H9 (cell line): ENCODE results near the gene OPN4. TPM values are rescaled to one million over a fixed set of nuclear protein-coding genes. Genes with fewer than 3 reads are reported as not detected.

Source experiments
- DNase-seq: peaks from one replicate; pipeline ENCODE4 v3.0.0-alpha.2; 2017
- H2AFZ ChIP-seq: one replicate; pipeline ENCODE4 v1.6.1; 2013; ENCODE audit warnings: mild to moderate bottlenecking, low read length, control low read depth, moderate library complexity
- H2AK5ac ChIP-seq: 2 replicates; pipeline ENCODE4 v1.6.1; 2013; ENCODE audit warnings: low read length, control low read depth, mixed read lengths; ENCODE audit not compliant: insufficient read length
- H2BK120ac ChIP-seq: one replicate; pipeline ENCODE4 v1.6.1; 2013; ENCODE audit warnings: low read depth, mild to moderate bottlenecking, low read length, control low read depth, inconsistent platforms; ENCODE audit not compliant: poor library complexity, severe bottlenecking
- H2BK12ac ChIP-seq: 2 replicates; pipeline ENCODE4 v1.6.1; 2013; ENCODE audit warnings: low read length, control low read depth, mixed read lengths, low read depth; ENCODE audit not compliant: insufficient read length
- H2BK15ac ChIP-seq: 2 replicates; pipeline ENCODE4 v1.6.1; 2013; ENCODE audit warnings: low read depth, low read length, control low read depth
- H2BK20ac ChIP-seq: one replicate; pipeline ENCODE4 v1.6.1; 2013; ENCODE audit warnings: low read depth, mild to moderate bottlenecking, low read length, control low read depth, inconsistent platforms; ENCODE audit not compliant: poor library complexity, severe bottlenecking
- H2BK5ac ChIP-seq: 2 replicates; pipeline ENCODE4 v1.6.1; 2013; ENCODE audit warnings: low read length, control low read depth, mixed read lengths; ENCODE audit not compliant: insufficient read length
- H3K14ac ChIP-seq: 2 replicates; pipeline ENCODE4 v1.6.1; 2013; ENCODE audit warnings: low read length, control low read depth; ENCODE audit not compliant: insufficient read depth
- H3K18ac ChIP-seq: 2 replicates; pipeline ENCODE4 v1.6.1; 2013; ENCODE audit warnings: low read depth, mild to moderate bottlenecking, mixed read lengths, low read length, control low read depth; ENCODE audit not compliant: insufficient read length
- H3K23ac ChIP-seq: 2 replicates; pipeline ENCODE4 v1.6.1; 2013; ENCODE audit warnings: low read length, control low read depth, mixed read lengths, low read depth; ENCODE audit not compliant: insufficient read length
- H3K23me2 ChIP-seq: 2 replicates; pipeline ENCODE4 v1.6.1; 2013; ENCODE audit warnings: low read depth, mild to moderate bottlenecking, mixed read lengths, low read length, control low read depth; ENCODE audit not compliant: insufficient read length, poor library complexity, severe bottlenecking
- H3K27ac ChIP-seq: 2 replicates; pipeline ENCODE4 v1.5.1; 2013; ENCODE audit warnings: low read length, control low read depth, mixed read lengths, low read depth; ENCODE audit not compliant: insufficient read length
- H3K27me3 ChIP-seq: 2 replicates; pipeline ENCODE4 v1.6.1; 2013; ENCODE audit warnings: low read length, control low read depth, inconsistent platforms; ENCODE audit not compliant: insufficient read depth
- H3K4ac ChIP-seq: 2 replicates; pipeline ENCODE4 v1.6.1; 2013; ENCODE audit warnings: low read depth, mild to moderate bottlenecking, control low read depth, inconsistent platforms, low read length, moderate library complexity
- H3K4me1 ChIP-seq: 2 replicates; pipeline ENCODE4 v1.6.1; 2013; ENCODE audit warnings: low read length, control low read depth, inconsistent platforms; ENCODE audit not compliant: insufficient read depth
- H3K4me2 ChIP-seq: 2 replicates; pipeline ENCODE4 v1.6.1; 2013; ENCODE audit warnings: low read length, control low read depth, mixed read lengths; ENCODE audit not compliant: insufficient read length, insufficient read depth
- H3K56ac ChIP-seq: 2 replicates; pipeline ENCODE4 v1.6.1; 2013; ENCODE audit warnings: low read depth, mild to moderate bottlenecking, mixed read lengths, low read length, control low read depth; ENCODE audit not compliant: insufficient read length
- H3K79me1 ChIP-seq: 2 replicates; pipeline ENCODE4 v1.6.1; 2013; ENCODE audit warnings: low read depth, mild to moderate bottlenecking, moderate library complexity, low read length, control low read depth, inconsistent platforms; ENCODE audit not compliant: insufficient read depth, poor library complexity, severe bottlenecking
- H3K79me2 ChIP-seq: 2 replicates; pipeline ENCODE4 v1.6.1; 2013; ENCODE audit warnings: low read length, control low read depth, inconsistent platforms; ENCODE audit not compliant: insufficient read depth
- H3K9ac ChIP-seq: 2 replicates; pipeline ENCODE4 v1.6.1; 2013; ENCODE audit warnings: low read length, control low read depth, mixed read lengths; ENCODE audit not compliant: insufficient read length; ENCODE audit errors: extremely low read depth
- H3K9me3 ChIP-seq: one replicate; pipeline ENCODE4 v1.6.1; 2013; ENCODE audit warnings: low read depth, low read length, inconsistent platforms; ENCODE audit not compliant: control insufficient read depth
- H3T11ph ChIP-seq: one replicate; pipeline ENCODE4 v1.6.1; 2013; ENCODE audit warnings: mild to moderate bottlenecking, low read length, control low read depth, inconsistent platforms
- H4K20me1 ChIP-seq: one replicate; pipeline ENCODE4 v1.6.1; 2013; ENCODE audit not compliant: control insufficient read depth, insufficient read length, insufficient read depth
- H4K5ac ChIP-seq: 2 replicates; pipeline ENCODE4 v1.6.1; 2013; ENCODE audit warnings: low read depth, mild to moderate bottlenecking, mixed read lengths, low read length, control low read depth; ENCODE audit not compliant: insufficient read length
- H4K8ac ChIP-seq: replicated peaks from 2 replicates; pipeline ENCODE4 v1.6.1; 2013; ENCODE audit warnings: low read length, control low read depth, mixed read lengths, low read depth; ENCODE audit not compliant: insufficient read length
- H4K91ac ChIP-seq: 2 replicates; pipeline ENCODE4 v1.6.1; 2013; ENCODE audit warnings: low read depth, mild to moderate bottlenecking, moderate library complexity, mixed read lengths, low read length, control low read depth; ENCODE audit not compliant: insufficient read length
- H3K27ac Mint-ChIP-seq, 3 experiments: 2 replicates in 2 of 3; 3 replicates in 1 of 3; pipeline ENCODE4 v1.8.0; 2020 to 2021; ENCODE audit warnings: mixed read lengths in 3 of 3, mild to moderate bottlenecking in 1 of 3, moderate library complexity in 1 of 3
- H3K27me3 Mint-ChIP-seq: 2 replicates; pipeline ENCODE4 v1.8.0; 2021; ENCODE audit warnings: low read depth, mild to moderate bottlenecking, moderate library complexity, mixed read lengths
- H3K36me3 Mint-ChIP-seq, 3 experiments: 2 replicates in 2 of 3; 3 replicates in 1 of 3; pipeline ENCODE4 v1.8.0; 2020 to 2021; ENCODE audit warnings: low read depth in 3 of 3, mixed read lengths in 3 of 3; ENCODE audit not compliant: insufficient read depth in 1 of 3
- H3K4me1 Mint-ChIP-seq, 2 experiments: 2 replicates each; pipeline ENCODE4 v1.8.0; 2020; ENCODE audit warnings: mixed read lengths in 2 of 2
- H3K4me3 Mint-ChIP-seq, 2 experiments: 2 replicates in 1 of 2; 3 replicates in 1 of 2; pipeline ENCODE4 v1.8.0; 2020 to 2021; ENCODE audit warnings: mild to moderate bottlenecking in 2 of 2, mixed read lengths in 2 of 2, moderate library complexity in 1 of 2
- H3K9me3 Mint-ChIP-seq, 2 experiments: 2 replicates in 1 of 2; 3 replicates in 1 of 2; pipeline ENCODE4 v1.8.0; 2020; ENCODE audit warnings: mild to moderate bottlenecking in 2 of 2, mixed read lengths in 2 of 2, moderate library complexity in 1 of 2
- CTCF ChIP-seq: fragments of 200-600 bp; sonication (generic); conservative IDR thresholded peaks from 3 replicates; pipeline ENCODE4 v1.8.0; 2021; ENCODE audit warnings: antibody characterized with exemption, mild to moderate bottlenecking
- WGBS: extraction: QIAGEN DNeasy Blood & Tissue Kit; methylation state at CpG from one replicate; pipeline ENCODE4 v1.1.7; 2013; ENCODE audit warnings: missing lambda C conversion rate, low lambda C conversion rate, mixed read lengths; ENCODE audit not compliant: insufficient read length; ENCODE audit errors: extremely low coverage; 5-methylcytosine and 5-hydroxymethylcytosine counted together
- total RNA-seq: library from RNA; stranded (reverse); gene quantifications from 2 replicates; pipeline ENCODE4 v1.2.1, GENCODE V29; 2021

OPN4 gene
- total RNA-seq, 1 experiment from 2014 or later, result not detected

GRCh38 chr10:86677374-86677773 lies 23.0 kb downstream of the OPN4 start:
- no peak overlapping the region for H2BK120ac ChIP-seq

More at GRCh38 chr10:86677374-86677773, 23.0 kb downstream of the OPN4 start:
- H3K9me3 ChIP-seq, result no peaks in the 10 kb centered on the region
- Mint-ChIP-seq H3K9me3 (no peaks in the 10 kb centered on the region), H3K27me3 (no peaks in the 10 kb centered on the region), H3K36me3 (no peaks in the 10 kb centered on the region), H3K4me3 (no peak overlapping the region), H3K27ac (no peak overlapping the region), H3K4me1 (peaks cover 24 to 36% of the 10 kb centered on the region in 2 experiments)
- no peak overlapping the region for H3T11ph ChIP-seq
- no peaks in the 10 kb centered on the region for H3K79me2 ChIP-seq
- H3K18ac ChIP-seq, result no peak overlapping the region
- no peak overlapping the region for H2BK15ac ChIP-seq
- H3K27ac ChIP-seq, result no peak overlapping the region
- no CpG with 5 or more reads among the region's 6 CpGs for WGBS
- no peak overlapping the region for H2AK5ac ChIP-seq
- no peak overlapping the region for H2BK5ac ChIP-seq
- H3K27me3 ChIP-seq, result no peaks in the 10 kb centered on the region
- H2BK20ac ChIP-seq, result no peak overlapping the region
- H3K4ac ChIP-seq, result no peak overlapping the region
- no peaks in the 10 kb centered on the region for H3K23me2 ChIP-seq
- no peak overlapping the region for H2AFZ ChIP-seq
- no peaks in the 10 kb centered on the region for H4K20me1 ChIP-seq
- no peak overlapping the region for H3K23ac ChIP-seq
- H4K91ac ChIP-seq, result no peak overlapping the region
- no peak overlapping the region for H3K4me2 ChIP-seq
- no peak overlapping the region for H4K5ac ChIP-seq
- TF ChIP-seq CTCF, result no peak
- H3K79me1 ChIP-seq, result no peaks in the 10 kb centered on the region
- H3K4me1 ChIP-seq, result no peaks in the 10 kb centered on the region
- H3K14ac ChIP-seq, result no peak overlapping the region
- no peak overlapping the region for H4K8ac ChIP-seq
- no peak overlapping the region for H3K9ac ChIP-seq
- no peak for DNase-seq
- no peak overlapping the region for H3K56ac ChIP-seq
- H2BK12ac ChIP-seq, result no peak overlapping the region
